Smooth muscle cell (in vitro differentiated cells): ENCODE results near the gene WSCD2. TPM values are rescaled to one million over a fixed set of nuclear protein-coding genes. Genes with fewer than 3 reads are reported as not detected.
A peak's percentile ranks its signal among the peaks of the same experiment; 100 is the strongest.

Experiments
- DNase-seq: peaks from one replicate; lab custom pipeline; 2025; ENCODE audit not compliant: unreplicated experiment; lab: John Stamatoyannopoulos, UW
- H2AFZ ChIP-seq: fragments of 200-600 bp; sonication (generic); 2 replicates; pipeline ENCODE4 v1.6.0; 2016; ENCODE audit warnings: antibody characterized with exemption, low read depth, mild to moderate bottlenecking
- H3F3A ChIP-seq: fragments of 200-600 bp; sonication (generic); 2 replicates; pipeline ENCODE4 v1.6.0; 2017; ENCODE audit warnings: antibody characterized with exemption, low read depth
- H3K27ac ChIP-seq: fragments of 200-600 bp; sonication (generic); 2 replicates; pipeline ENCODE4 v1.5.1; 2016; ENCODE audit warnings: low read depth, mild to moderate bottlenecking
- H3K27me3 ChIP-seq: fragments of 200-600 bp; sonication (generic); 2 replicates; pipeline ENCODE4 v1.6.1; 2016; ENCODE audit warnings: low read depth, mild to moderate bottlenecking
- H3K36me3 ChIP-seq: fragments of 200-600 bp; sonication (generic); 2 replicates; pipeline ENCODE4 v1.5.1; 2016; ENCODE audit warnings: low read depth
- H3K4me1 ChIP-seq: fragments of 200-600 bp; sonication (generic); 2 replicates; pipeline ENCODE4 v1.5.1; 2016; ENCODE audit warnings: low read depth
- H3K4me2 ChIP-seq: fragments of 200-600 bp; sonication (generic); 2 replicates; pipeline ENCODE4 v1.6.0; 2016; ENCODE audit warnings: mild to moderate bottlenecking
- H3K4me3 ChIP-seq: fragments of 200-600 bp; sonication (generic); 2 replicates; pipeline ENCODE4 v1.5.1; 2016; ENCODE audit warnings: mild to moderate bottlenecking
- H3K79me2 ChIP-seq: fragments of 200-600 bp; sonication (generic); 2 replicates; pipeline ENCODE4 v1.6.0; 2016; ENCODE audit warnings: low read depth, mild to moderate bottlenecking
- H3K9ac ChIP-seq: fragments of 200-600 bp; sonication (generic); 2 replicates; pipeline ENCODE4 v1.6.0; 2016; ENCODE audit warnings: low read depth
- H3K9me3 ChIP-seq: fragments of 200-600 bp; sonication (generic); replicated peaks from 2 replicates; pipeline ENCODE4 v1.5.1; 2016; ENCODE audit warnings: low read depth
- H4K20me1 ChIP-seq: fragments of 200-600 bp; sonication (generic); 2 replicates; pipeline ENCODE4 v1.6.0; 2016; ENCODE audit warnings: low read depth
- CTCF ChIP-seq: fragments of 200-600 bp; sonication (generic); IDR thresholded peaks from 2 replicates; pipeline ENCODE4 v1.5.1; 2017; ENCODE audit warnings: borderline replicate concordance, mild to moderate bottlenecking, antibody characterized with exemption; ENCODE audit not compliant: insufficient read depth, poor library complexity, severe bottlenecking
- WGBS: methylation state at CpG from one replicate; pipeline ENCODE4 v1.1.7; 2016; ENCODE audit warnings: low lambda C conversion rate; 5-methylcytosine and 5-hydroxymethylcytosine counted together
- polyA plus RNA-seq: library from polyadenylated mRNA; unstranded; fragments of >200 nt; fragmentation: Nextera tagmentation; extraction: Ambion mirVana; gene quantifications from 2 replicates; pipeline ENCODE4 v1.2.1, GENCODE V29; 2016
- total RNA-seq: library from RNA; depleted of rRNA; stranded (reverse); fragments of >200 nt; gene quantifications from 2 replicates; pipeline ENCODE4 v1.2.3, GENCODE V29; 2014

WSCD2 gene
- total and polyA plus RNA-seq, 2 experiments from 2014 or later, result 0.13 TPM

GRCh38 chr12:108234158-108234557 is 105.1 kb downstream of the WSCD2 start:
- H3K27me3 ChIP-seq, result peaks cover 8% of the 10 kb centered on the region
- no peak overlapping the region for H2AFZ ChIP-seq
- H3K9me3 ChIP-seq, result no peaks in the 10 kb centered on the region
- H3K4me2 ChIP-seq, result no peak overlapping the region
- no peak overlapping the region for H3K27ac ChIP-seq
- no peak overlapping the region for H3K9ac ChIP-seq
- peak; percentile 25 for TF ChIP-seq CTCF
- WGBS, result 92% methylated on average over 6 of the region's 6 CpGs
- no peaks in the 10 kb centered on the region for H4K20me1 ChIP-seq
- no peaks in the 10 kb centered on the region for H3K4me1 ChIP-seq
- no peaks in the 10 kb centered on the region for H3F3A ChIP-seq
- H3K79me2 ChIP-seq, result no peaks in the 10 kb centered on the region
- H3K36me3 ChIP-seq, result no peaks in the 10 kb centered on the region
- no peak overlapping the region for H3K4me3 ChIP-seq
- no peak for DNase-seq

- Histone ChIP-seq H3K27ac (no peak overlapping the region), H3K9me3 (no peaks in the 10 kb centered on the region), H2AFZ (no peak overlapping the region), H3K4me2 (no peak overlapping the region), H3K4me3 (no peak overlapping the region), H3K4me1 (no peaks in the 10 kb centered on the region), H3K79me2 (no peaks in the 10 kb centered on the region), H3F3A (no peaks in the 10 kb centered on the region), H3K36me3 (no peaks in the 10 kb centered on the region), H3K27me3 (peaks cover 8% of the 10 kb centered on the region), H3K9ac (no peak overlapping the region), H4K20me1 (no peaks in the 10 kb centered on the region)
- TF ChIP-seq CTCF, result no peak
- 39% methylated on average over 5 of the region's 5 CpGs for WGBS
- no peak for DNase-seq
Observed at GRCh38 chr12:108235197-108235984, 106.3 kb downstream of the WSCD2 start.

GRCh38 chr12:108235985-108236263 is 106.8 kb downstream of the WSCD2 start:
- Histone ChIP-seq H4K20me1 (no peaks in the 10 kb centered on the region), H3K9ac (no peak overlapping the region), H3K27me3 (peaks cover 5% of the 10 kb centered on the region), H3K36me3 (no peaks in the 10 kb centered on the region), H3K4me3 (no peak overlapping the region), H3K9me3 (no peaks in the 10 kb centered on the region), H3K79me2 (no peaks in the 10 kb centered on the region), H3K4me1 (no peaks in the 10 kb centered on the region), H3K4me2 (no peak overlapping the region), H3F3A (peaks cover under 1% of the 10 kb centered on the region), H2AFZ (no peak overlapping the region), H3K27ac (no peak overlapping the region)
- DNase-seq, result no peak
- 62% methylated on average over 3 of the region's 3 CpGs for WGBS
- no peak for TF ChIP-seq CTCF

GRCh38 chr12:108236366-108236765 is 107.3 kb downstream of the WSCD2 start:
- no peak for DNase-seq
- no peaks in the 10 kb centered on the region for H4K20me1 ChIP-seq
- H3K4me2 ChIP-seq, result no peak overlapping the region
- TF ChIP-seq CTCF, result no peak
- H3K27ac ChIP-seq, result no peak overlapping the region
- H3K4me1 ChIP-seq, result no peaks in the 10 kb centered on the region
- H3K9me3 ChIP-seq, result no peaks in the 10 kb centered on the region
- no peak overlapping the region for H2AFZ ChIP-seq
- H3K27me3 ChIP-seq, result peaks cover 5% of the 10 kb centered on the region
- no peaks in the 10 kb centered on the region for H3K79me2 ChIP-seq
- no peak overlapping the region for H3K4me3 ChIP-seq
- H3K9ac ChIP-seq, result no peak overlapping the region
- H3K36me3 ChIP-seq, result no peaks in the 10 kb centered on the region
- WGBS, result 100% methylated on average over 1 of the region's 1 CpG
- peaks cover 5% of the 10 kb centered on the region for H3F3A ChIP-seq
